Glomerular endothelial cell (primary cell): ENCODE measurements around the gene NEIL1. TPM values are rescaled to one million over a fixed set of nuclear protein-coding genes. Genes with fewer than 3 reads are reported as not detected.
"Not testable (repeated sequence)": the region's sequence is repeated elsewhere in the genome, so short reads cannot be mapped to it uniquely, and the experiment has no call there.

Experiments used
- DNase-seq: peaks from one replicate; pipeline ENCODE4 v3.0.0-alpha.2; 2011; ENCODE audit warnings: low read depth, low spot score; ENCODE audit errors: extremely low read depth
- total RNA-seq: library from RNA; depleted of rRNA; stranded (reverse); fragments of >200 nt; gene quantifications from 2 replicates; pipeline ENCODE4 v1.2.3, GENCODE V29; 2015

Gene NEIL1
- total RNA-seq, 1 donor from 2014 or later: 31.3 TPM

GRCh38 chr15:75369897-75370581 lies 23.2 kb downstream of the NEIL1 start:
- no peak for DNase-seq

DNA sequence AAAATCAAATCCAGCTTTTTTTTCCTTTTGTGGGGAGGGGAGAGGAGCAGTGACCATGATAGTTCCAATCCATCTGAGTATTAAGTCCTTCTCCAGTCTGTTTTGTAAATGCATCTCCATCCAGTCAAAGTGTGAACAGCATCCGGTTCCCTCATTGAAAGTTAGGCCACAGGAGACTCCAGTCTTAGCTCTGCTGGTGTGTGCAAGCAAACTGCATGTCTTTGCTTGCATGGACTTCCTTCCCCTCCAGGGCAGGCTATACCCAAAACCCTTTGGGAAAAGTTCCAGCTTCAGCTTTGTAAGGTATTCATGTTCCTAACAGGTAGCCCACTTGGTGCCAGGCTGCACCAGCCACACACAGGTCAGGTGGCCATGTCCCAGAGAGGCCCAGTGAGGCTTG lies 24.6 kb downstream of the NEIL1 start:
- DNase-seq: no peak

- no peak for DNase-seq
Measured at GRCh38 chr15:75371901-75372688, 25.3 kb downstream of the NEIL1 start.

DNA sequence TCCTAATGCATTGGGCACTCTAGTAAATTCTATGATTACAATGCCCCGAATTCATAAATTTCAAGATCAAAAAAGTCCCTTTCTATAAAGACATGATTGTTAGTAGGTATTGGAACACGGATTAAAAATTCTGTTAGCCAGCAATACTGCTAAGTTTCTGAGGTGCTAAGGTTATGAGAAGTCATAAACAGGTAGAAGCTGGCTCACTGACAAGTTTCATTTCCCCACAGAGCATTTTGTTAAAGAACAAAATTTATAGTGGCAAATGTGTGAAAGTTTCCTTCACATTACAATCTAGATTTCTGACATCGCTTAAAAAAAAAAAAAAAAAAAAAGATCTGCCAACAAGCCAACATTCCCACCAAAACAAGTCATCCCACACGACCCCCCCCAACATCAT lies 33.9 kb downstream of the NEIL1 start:
- no peak for DNase-seq

DNA sequence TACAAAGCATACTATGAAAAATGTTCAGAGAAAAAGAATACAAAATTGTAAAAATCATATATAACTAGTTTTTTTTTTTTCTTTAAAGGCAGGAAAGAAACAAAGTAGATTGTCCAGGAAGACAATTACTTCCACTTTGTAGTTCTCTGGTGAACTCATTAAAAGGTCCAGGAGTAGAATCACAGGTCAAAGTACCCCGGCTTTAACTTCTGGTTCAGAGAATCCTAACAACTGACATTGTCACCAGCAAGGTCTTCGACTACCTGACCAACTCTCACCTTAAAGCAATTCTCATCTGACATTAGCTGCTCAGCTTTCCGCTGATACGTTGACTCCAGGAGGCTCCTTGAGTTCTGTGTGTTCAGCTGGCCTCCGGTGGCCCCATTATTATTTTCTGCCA lies 37.1 kb downstream of the NEIL1 start:
- not testable (repeated sequence) for DNase-seq

DNA sequence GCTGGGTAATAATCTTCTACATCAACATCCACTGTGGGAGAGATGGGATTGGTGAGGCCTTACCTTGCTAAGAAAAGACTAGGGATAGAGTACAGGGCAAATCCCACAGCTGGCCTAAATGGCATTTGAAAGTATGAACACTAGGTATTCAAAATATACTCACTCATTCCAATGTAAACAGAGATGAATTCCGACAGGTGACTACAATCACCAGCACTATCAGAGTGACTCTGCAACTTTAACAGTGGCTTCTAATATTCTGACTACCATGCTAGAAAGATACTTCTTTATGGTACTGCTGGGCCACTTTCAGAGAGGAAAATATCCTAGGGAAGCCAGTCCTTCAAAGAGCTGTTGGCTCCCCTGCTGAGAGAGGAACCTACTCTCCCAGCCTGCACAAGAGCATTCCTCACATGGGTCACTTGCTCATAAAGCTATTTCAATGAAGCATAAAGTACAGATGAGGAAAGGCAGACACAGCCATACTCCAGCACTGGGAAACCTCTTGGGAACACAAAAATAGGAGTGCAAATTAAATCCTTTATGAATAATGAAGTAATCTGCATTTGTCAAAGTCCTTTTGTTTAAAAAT lies 43.0 kb downstream of the NEIL1 start:
- no peak for DNase-seq

DNA sequence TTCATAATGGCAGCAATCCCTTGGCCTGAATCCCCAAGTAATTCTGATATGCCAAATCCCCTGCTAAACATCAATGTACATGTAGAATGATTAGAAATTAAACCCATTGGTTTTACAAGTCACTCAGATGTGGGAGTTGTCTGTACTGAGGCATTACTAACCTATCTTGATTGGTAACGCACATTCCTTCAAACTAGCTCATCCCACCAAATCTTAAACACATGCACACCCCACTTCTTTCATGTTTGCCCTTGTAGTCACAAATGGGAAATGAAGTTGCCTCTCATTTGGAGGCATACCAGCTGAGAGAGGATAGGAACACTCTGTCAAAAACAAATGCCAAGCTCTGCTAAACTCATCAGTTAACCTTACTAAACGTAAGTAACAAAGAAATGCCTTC lies 50.7 kb downstream of the NEIL1 start:
- no peak for DNase-seq

- no peak for DNase-seq
Measured at GRCh38 chr15:75403892-75404291, 57.1 kb downstream of the NEIL1 start.

Other genes starting within 250 kb of the NEIL1 start
- 19.3 and 34.8 TPM in 2 replicates for gene C15orf39, start 145.2 kb upstream of the NEIL1 start, total RNA-seq
- not detected in 2 replicates for gene GOLGA6C, start 88.7 kb upstream of the NEIL1 start, total RNA-seq
- gene GOLGA6D, start 64.2 kb upstream of the NEIL1 start, total RNA-seq: not detected in 2 replicates
- 89.6 and 142 TPM in 2 replicates for gene COMMD4, start 11.0 kb upstream of the NEIL1 start, total RNA-seq
- 118 and 148 TPM in 2 replicates for gene MAN2C1, start 21.6 kb downstream of the NEIL1 start, total RNA-seq
- gene SIN3A, start 104.7 kb downstream of the NEIL1 start, total RNA-seq: 25.1 and 40.8 TPM in 2 replicates
- 23.2 and 28.8 TPM in 2 replicates for gene PTPN9, start 232.3 kb downstream of the NEIL1 start, total RNA-seq